K562 (cell line): ENCODE measurements around the gene RTBDN. TPM values are rescaled to one million over a fixed set of nuclear protein-coding genes. Genes with fewer than 3 reads are reported as not detected.
A peak's percentile ranks its signal among the peaks of the same experiment; 100 is the strongest.

Source experiments
- ATAC-seq: fragments of 200-7000 bp; cut with Tn5 transposase; 3 replicates; pipeline ENCODE4 v1.9.1; 2020; ENCODE audit warnings: moderate library complexity
- BruUV-seq: library from RNA; stranded (reverse); fragments of 400-500 nt; replicated peaks from 2 replicates; lab custom pipeline; 2021; lab: Mats Ljungman, UMichigan
- CTCF ChIA-PET: fragments of 300-600 bp; formaldehyde crosslinking; extraction: SDS; loops from one replicate; lab custom pipeline; 2021; ENCODE audit warnings: low intra/inter-chr PET ratio; lab: Yijun Ruan, JAX
- POLR2A ChIA-PET: fragments of 300-600, 350-650 bp; sonication (Branson Sonifier 250); formaldehyde crosslinking; extraction: SDS; loops from one replicate; lab custom pipeline; 2021; ENCODE audit warnings: antibody characterized with exemption, inconsistent platforms; lab: Yijun Ruan, JAX
- DNase-seq, 4 experiments: peaks; one replicate each; pipeline versions ENCODE4 v3.0.0 to v3.0.0-alpha.2; 2011 to 2018; ENCODE audit warnings: low spot score in 3 of 4, mixed read lengths in 3 of 4; ENCODE audit errors: extremely low read depth in 1 of 4
- FAIRE-seq: peaks from 2 replicates; lab custom pipeline; 2011; peaks lifted over from hg19 to GRCh38; lab: Jason Lieb, UNC
- H2AFZ ChIP-seq: 2 replicates; pipeline ENCODE4 v1.6.0; 2011; ENCODE audit warnings: low read depth, low read length, control low read depth, inconsistent platforms
- H3K27ac ChIP-seq: fragments of 200-600 bp; 3 replicates; pipeline ENCODE4 v1.8.0; 2011; ENCODE audit warnings: low read depth, mild to moderate bottlenecking, control low read depth, inconsistent platforms, low read length, moderate library complexity, mixed read lengths; ENCODE audit errors: extremely low read depth
- H3K27me3 ChIP-seq, 2 experiments: fragments of 300-600 bp in 1 of 2; 2 replicates in 1 of 2; 3 replicates in 1 of 2; pipeline versions ENCODE4 v1.6.0 to v1.8.0; 2011; ENCODE audit warnings: inconsistent platforms in 2 of 2, low read length in 2 of 2, mild to moderate bottlenecking in 1 of 2, mixed read lengths in 1 of 2, moderate library complexity in 1 of 2; ENCODE audit not compliant: control insufficient read depth in 2 of 2, insufficient read depth in 2 of 2
- H3K36me3 ChIP-seq: fragments of 300-600 bp; 3 replicates; pipeline ENCODE4 v1.8.0; 2011; ENCODE audit warnings: mild to moderate bottlenecking, low read length, inconsistent platforms; ENCODE audit not compliant: control insufficient read depth, insufficient read depth
- H3K4me1 ChIP-seq, 2 experiments: fragments of 200-600 bp in 1 of 2; replicated peaks in 1 of 2; 2 replicates in 1 of 2; 3 replicates in 1 of 2; pipeline versions ENCODE4 v1.5.1 to v1.8.0; 2011; ENCODE audit warnings: inconsistent platforms in 2 of 2, low read length in 2 of 2, mild to moderate bottlenecking in 1 of 2, mixed read lengths in 1 of 2, moderate library complexity in 1 of 2; ENCODE audit not compliant: control insufficient read depth in 2 of 2, insufficient read depth in 2 of 2
- H3K4me2 ChIP-seq: 2 replicates; pipeline ENCODE4 v1.6.1; 2011; ENCODE audit warnings: low read length, control low read depth, inconsistent platforms, mixed read lengths; ENCODE audit not compliant: insufficient read depth
- H3K4me3 ChIP-seq: fragments of 200-600 bp; sonication (generic), shearing (Covaris generic); 2 replicates; pipeline ENCODE4 v1.5.1; 2016; ENCODE audit warnings: control low read depth, inconsistent platforms
- H3K79me2 ChIP-seq: fragments of 200-600 bp; 3 replicates; pipeline ENCODE4 v1.8.0; 2011; ENCODE audit warnings: low read length, inconsistent platforms; ENCODE audit not compliant: control insufficient read depth, insufficient read depth
- H3K9ac ChIP-seq, 2 experiments: 2 replicates each; pipeline versions ENCODE4 v1.6.0 to v1.6.1; 2011; ENCODE audit warnings: low read depth in 2 of 2, low read length in 2 of 2, control low read depth in 1 of 2, inconsistent platforms in 1 of 2, mild to moderate bottlenecking in 1 of 2, mixed read lengths in 1 of 2; ENCODE audit not compliant: insufficient read depth in 1 of 2
- H3K9me1 ChIP-seq: one replicate; pipeline ENCODE4 v1.6.0; 2011; ENCODE audit warnings: inconsistent platforms, mild to moderate bottlenecking, low read length, moderate library complexity; ENCODE audit not compliant: control insufficient read depth, insufficient read depth
- H3K9me3 ChIP-seq: replicated peaks from 2 replicates; pipeline ENCODE4 v1.5.1; 2011; ENCODE audit warnings: low read depth, low read length, inconsistent platforms; ENCODE audit not compliant: control insufficient read depth, insufficient read depth
- H4K20me1 ChIP-seq: replicated peaks from 2 replicates; pipeline ENCODE4 v1.6.1; 2011; ENCODE audit warnings: low read length, inconsistent platforms, mixed read lengths; ENCODE audit not compliant: control insufficient read depth, insufficient read depth
- ARID3A ChIP-seq: IDR thresholded peaks from 2 replicates; pipeline ENCODE4 v1.6.1; 2012; ENCODE audit warnings: low read depth, low read length, improper control_type of control experiment, borderline replicate concordance
- ARID3B ChIP-seq: fragments of 250-450 bp; sonication (Bioruptor Pico); IDR thresholded peaks from 2 replicates; pipeline ENCODE4 v1.4.0; 2020; ENCODE audit warnings: borderline replicate concordance
- KDM2B ChIP-seq: fragments of 250-450 bp; sonication (Bioruptor Pico); IDR thresholded peaks from 2 replicates; pipeline ENCODE4 v1.8.0; 2021; ENCODE audit warnings: mild to moderate bottlenecking, moderate library complexity
- POU5F1 ChIP-seq: fragments of 150-350 bp; IDR thresholded peaks from 2 replicates; pipeline ENCODE4 v1.6.1; 2014; ENCODE audit warnings: borderline replicate concordance, low read length, low read depth, mild to moderate bottlenecking; ENCODE audit not compliant: partially characterized antibody
- PTTG1 ChIP-seq: fragments of 450-650 bp; IDR thresholded peaks from 2 replicates; pipeline ENCODE4 v1.6.1; 2016; ENCODE audit warnings: low read depth, mild to moderate bottlenecking, missing genetic modification characterization, missing compliant biosample characterization
- SMAD2 ChIP-seq: fragments of 150-350 bp; IDR thresholded peaks from 2 replicates; pipeline ENCODE4 v1.6.1; 2014; ENCODE audit warnings: low read depth, mild to moderate bottlenecking, low read length
- ZNF511 ChIP-seq: sonication (generic); formaldehyde crosslinking; IDR thresholded peaks from 2 replicates; pipeline ENCODE4 v1.8.0; 2022; ENCODE audit warnings: mild to moderate bottlenecking, missing genetic modification reagents
- ZNF589 ChIP-seq: fragments of 200-800 bp; sonication (Bioruptor generic); IDR thresholded peaks from 2 replicates; pipeline ENCODE4 v1.6.1; 2016; ENCODE audit warnings: low read depth, missing genetic modification characterization, missing compliant biosample characterization
- WGBS: fragments of 100-300 bp; shearing (Covaris generic); methylation state at CpG from one replicate; pipeline ENCODE4 v1.1.6; 2016; ENCODE audit warnings: low coverage, mixed read lengths; ENCODE audit not compliant: insufficient coverage; ENCODE audit errors: missing lambda C conversion rate; 5-methylcytosine and 5-hydroxymethylcytosine counted together
- in situ Hi-C: fragments of 300-500 bp; cut with MboI; formaldehyde crosslinking; loops from 4 replicates; pipeline ENCODE4 v1.15.0; 2018; ENCODE audit warnings: inconsistent platforms, mixed read lengths
- intact Hi-C: fragments of 100-400 bp; cut with micrococcal nuclease; formaldehyde crosslinking; loops from 2 replicates; pipeline ENCODE4 v1.14.2; 2022
- polyA plus RNA-seq, 8 experiments: library from polyadenylated mRNA; depleted of rRNA in 4 of 8; stranded (reverse) in 5 of 8; unstranded in 3 of 8; fragments of >200 nt; fragmentation: Nextera tagmentation in 2 of 8; fragmentation: Illumina TruSeq in 1 of 8; extraction: Ambion mirVana in 2 of 8; extraction: Trizol in 1 of 8; gene quantifications; 2 replicates each; pipeline versions ENCODE4 v1.2.1 to v1.2.3, GENCODE V29; 2011 to 2014; ENCODE audit warnings: inconsistent platforms in 1 of 8, missing spikeins in 1 of 8
- total RNA-seq, 7 experiments: library from RNA; depleted of rRNA in 6 of 7; stranded (reverse); fragments of >200 nt in 6 of 7; fragmentation: Illumina TruSeq in 2 of 7; extraction: Trizol in 2 of 7; gene quantifications; 2 replicates each; pipeline versions ENCODE4 v1.2.1 to v1.2.3, GENCODE V29; 2011 to 2021; ENCODE audit warnings: low replicate concordance in 1 of 7

RTBDN gene
- total and polyA plus RNA-seq, 9 of the 15 experiments (the other 6 are each of a cell fraction or from before 2014, with no cell fraction given), result 0.20 to 2.3 (median 0.72) TPM; not detected in 1

- peaks cover 31 to 59% of the 10 kb centered on the region in 2 experiments; a peak in 4 of 5 replicates for H3K4me1 ChIP-seq
- H3K4me2 ChIP-seq, result peak overlapping the region; percentile 93
- H3K36me3 ChIP-seq, result peaks cover 42% of the 10 kb centered on the region
- BruUV-seq, result TSS peak; percentile 9
- peak overlapping the region; percentile 96 for H3K27ac ChIP-seq
- no peaks in the 10 kb centered on the region for H3K27me3 ChIP-seq
- peaks cover 5% of the 10 kb centered on the region; the same call in 1 of the 2 replicates for H4K20me1 ChIP-seq
- H3K9me3 ChIP-seq, result no peaks in the 10 kb centered on the region
- FAIRE-seq (no peak), DNase-seq (no peak), ATAC-seq (no peak)
- WGBS, result 21% methylated on average over 17 of the region's 29 CpGs
- peaks cover 50% of the 10 kb centered on the region for H3K79me2 ChIP-seq
- POLR2A ChIA-PET, result interaction anchor here (0.6 to 2.9 kb wide), 12 partner anchors 8 to 274 kb away, joined by 3 to 23 read pairs (median 3); partner anchors contain the start of genes CALR, FARSA, GCDH and JUNB
- H3K9me1 ChIP-seq, result no peaks in the 10 kb centered on the region
- peak overlapping the region; percentile 88 for H2AFZ ChIP-seq
- in situ Hi-C loops, result no loop called here
- H3K4me3 ChIP-seq, result peak overlapping the region; percentile 67
- CTCF ChIA-PET, result no interaction called here
- H3K9ac ChIP-seq, result peak overlapping the region; percentile 73 to 96
- intact Hi-C loops, result no loop called here
- TF ChIP-seq KDM2B (CRISPR knock-in tag), result no peak
- no peak for TF ChIP-seq POU5F1
- TF ChIP-seq ARID3A, result no peak
- 0 out of 2 replicates have a peak, but pooled peaks have one; percentile 27 for TF ChIP-seq ZNF511 (CRISPR knock-in tag)
- no peak for TF ChIP-seq SMAD2
- TF ChIP-seq PTTG1, result no peak
- no peak for TF ChIP-seq ARID3B
- no peak for TF ChIP-seq ZNF589 (CRISPR knock-in tag)
These were observed 46.3 kb upstream of the RTBDN start for GRCh38 chr19:12880551-12881171.
